A673 (cell line): ENCODE data around the gene SLC35A2.

Experiments used
- CTCF ChIP-seq: fragments of 300-800, 200-600 bp; sonication (generic); conservative IDR thresholded peaks from 2 replicates; pipeline ENCODE4 v1.5.1; 2017; ENCODE audit warnings: low read depth, mild to moderate bottlenecking, antibody characterized with exemption, low read length, moderate library complexity, mixed read lengths
- EZH2 ChIP-seq: fragments of 200-600 bp; sonication (generic); IDR thresholded peaks from 2 replicates; pipeline ENCODE4 v1.6.1; 2017; ENCODE audit warnings: borderline replicate concordance, low read depth, mild to moderate bottlenecking, mixed read lengths, antibody characterized with exemption, low read length; ENCODE audit not compliant: poor library complexity, severe bottlenecking

- TF ChIP-seq CTCF (no peak), EZH2 (no peak)
These were observed 12.3 kb upstream of the SLC35A2 start for GRCh38 chrX:48923771-48924170.
